Kidney epithelial cell (primary cell): ENCODE data around the gene RAB4A. TPM values are rescaled to one million over a fixed set of nuclear protein-coding genes. Genes with fewer than 3 reads are reported as not detected.

Experiments
- DNase-seq: peaks from one replicate; pipeline ENCODE4 v3.0.0-alpha.2; 2010; ENCODE audit warnings: low read depth
- H3K27me3 ChIP-seq: 2 replicates; pipeline ENCODE4 v1.6.0; 2011; ENCODE audit warnings: low read length; ENCODE audit not compliant: control insufficient read depth, insufficient read depth
- H3K36me3 ChIP-seq: 2 replicates; pipeline ENCODE4 v1.5.1; 2011; ENCODE audit warnings: low read length; ENCODE audit not compliant: control insufficient read depth, insufficient read depth
- H3K4me3 ChIP-seq: 2 replicates; pipeline ENCODE4 v1.5.1; 2011; ENCODE audit warnings: low read depth, mild to moderate bottlenecking, control low read depth, low read length
- total RNA-seq: library from RNA; depleted of rRNA; stranded (reverse); fragments of >200 nt; gene quantifications from 2 replicates; pipeline ENCODE4 v1.2.3, GENCODE V29; 2015
- TF ChIP-seq, protein P1 (sequence below): IDR thresholded peaks from 2 replicates; pipeline ENCODE4 v1.5.1; 2011; ENCODE audit warnings: mild to moderate bottlenecking, moderate library complexity, low read length, control low read depth, inconsistent platforms; ENCODE audit not compliant: insufficient read depth, poor library complexity, severe bottlenecking

RAB4A gene
- total RNA-seq, 1 donor from 2014 or later = 53.9 TPM

GRCh38 chr1:229238674-229239415, 32.1 kb upstream of the RAB4A start:
- no peak for DNase-seq
- TF ChIP-seq, protein P1, sequence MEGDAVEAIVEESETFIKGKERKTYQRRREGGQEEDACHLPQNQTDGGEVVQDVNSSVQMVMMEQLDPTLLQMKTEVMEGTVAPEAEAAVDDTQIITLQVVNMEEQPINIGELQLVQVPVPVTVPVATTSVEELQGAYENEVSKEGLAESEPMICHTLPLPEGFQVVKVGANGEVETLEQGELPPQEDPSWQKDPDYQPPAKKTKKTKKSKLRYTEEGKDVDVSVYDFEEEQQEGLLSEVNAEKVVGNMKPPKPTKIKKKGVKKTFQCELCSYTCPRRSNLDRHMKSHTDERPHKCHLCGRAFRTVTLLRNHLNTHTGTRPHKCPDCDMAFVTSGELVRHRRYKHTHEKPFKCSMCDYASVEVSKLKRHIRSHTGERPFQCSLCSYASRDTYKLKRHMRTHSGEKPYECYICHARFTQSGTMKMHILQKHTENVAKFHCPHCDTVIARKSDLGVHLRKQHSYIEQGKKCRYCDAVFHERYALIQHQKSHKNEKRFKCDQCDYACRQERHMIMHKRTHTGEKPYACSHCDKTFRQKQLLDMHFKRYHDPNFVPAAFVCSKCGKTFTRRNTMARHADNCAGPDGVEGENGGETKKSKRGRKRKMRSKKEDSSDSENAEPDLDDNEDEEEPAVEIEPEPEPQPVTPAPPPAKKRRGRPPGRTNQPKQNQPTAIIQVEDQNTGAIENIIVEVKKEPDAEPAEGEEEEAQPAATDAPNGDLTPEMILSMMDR = no peak

GRCh38 chr1:229240532-229240931, 30.4 kb upstream of the RAB4A start:
- DNase-seq = no peak

More at GRCh38 chr1:229238674-229239415, 32.1 kb upstream of the RAB4A start:
- peaks cover 3% of the 10 kb centered on the region for H3K27me3 ChIP-seq
- no peaks in the 10 kb centered on the region for H3K36me3 ChIP-seq
- no peak overlapping the region for H3K4me3 ChIP-seq

DNA sequence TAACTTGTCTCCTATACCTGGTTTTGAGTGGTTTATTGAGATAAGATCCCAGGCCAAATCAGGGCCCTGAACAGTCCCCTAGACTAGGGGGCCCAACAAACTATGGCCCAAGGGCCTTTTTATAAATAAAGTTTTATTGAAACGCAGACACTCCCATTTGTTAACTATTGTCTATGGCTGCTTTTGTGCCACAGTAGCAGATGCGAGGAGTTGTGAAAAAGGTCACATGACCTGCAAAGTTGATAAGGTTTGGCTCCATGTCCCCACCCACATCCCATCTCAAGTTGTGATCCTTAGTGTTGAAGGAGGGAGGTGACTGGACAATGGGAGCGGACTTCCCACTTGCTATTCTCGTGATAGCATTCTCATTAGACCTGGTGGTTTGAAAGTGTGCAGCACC, 29.5 kb upstream of the RAB4A start:
- DNase-seq = no peak
- TF ChIP-seq, protein P1 = no peak
- Histone ChIP-seq H3K27me3 (peaks cover 3% of the 10 kb centered on the region), H3K36me3 (no peaks in the 10 kb centered on the region), H3K4me3 (no peak overlapping the region)

More at GRCh38 chr1:229240532-229240931, 30.4 kb upstream of the RAB4A start:
- peaks cover 3% of the 10 kb centered on the region for H3K27me3 ChIP-seq
- H3K4me3 ChIP-seq = no peak overlapping the region
- TF ChIP-seq, protein P1 = no peak
- H3K36me3 ChIP-seq = no peaks in the 10 kb centered on the region

DNA sequence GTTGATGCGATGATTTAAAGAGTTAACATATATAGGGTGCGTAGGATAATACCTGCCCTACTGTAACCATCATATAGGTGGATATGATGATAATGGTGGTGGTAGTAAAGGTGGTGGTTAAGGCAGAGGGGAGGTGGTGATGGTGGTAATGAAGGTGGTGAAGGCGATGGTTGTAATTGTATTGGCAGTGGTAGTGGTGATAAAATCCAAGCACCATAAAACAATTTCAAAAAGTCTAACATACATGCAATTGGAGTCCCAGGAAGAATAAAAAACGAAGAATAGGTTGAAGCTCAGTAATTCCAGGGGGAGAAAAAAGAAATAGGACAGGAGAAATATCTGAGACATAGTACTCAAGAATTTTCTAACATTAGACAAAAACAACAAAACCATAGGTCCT, 27.3 kb upstream of the RAB4A start:
- Histone ChIP-seq H3K4me3 (no peak overlapping the region), H3K36me3 (no peaks in the 10 kb centered on the region), H3K27me3 (peaks cover 3% of the 10 kb centered on the region)
- DNase-seq = no peak
- TF ChIP-seq, protein P1 = no peak

- peaks cover 3% of the 10 kb centered on the region for H3K27me3 ChIP-seq
- H3K36me3 ChIP-seq = no peaks in the 10 kb centered on the region
- TF ChIP-seq, protein P1 = no peak
- DNase-seq = no peak
- no peak overlapping the region for H3K4me3 ChIP-seq
Observed at GRCh38 chr1:229244091-229244490, 26.8 kb upstream of the RAB4A start.

DNA sequence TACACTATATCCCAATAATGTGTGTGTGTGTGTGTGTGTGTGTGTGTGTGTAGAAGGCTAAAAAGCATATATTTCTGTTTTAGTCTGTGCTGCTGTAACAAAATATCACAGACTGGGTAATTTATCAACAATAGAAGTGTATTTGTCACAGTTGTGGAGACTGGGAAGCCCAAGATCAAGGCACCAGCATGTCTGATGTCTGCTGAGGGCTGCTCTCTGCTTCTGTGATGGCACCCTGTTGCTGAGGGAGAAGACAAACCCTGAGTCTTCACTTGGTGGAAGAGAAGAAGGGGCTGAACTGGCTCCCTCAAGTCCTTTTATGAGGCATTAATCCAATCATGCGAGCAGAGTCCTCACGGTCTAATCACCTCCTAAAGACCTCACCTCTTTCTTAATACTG, 23.0 kb upstream of the RAB4A start:
- DNase-seq = no peak
- TF ChIP-seq, protein P1 = no peak
- peaks cover 2% of the 10 kb centered on the region for H3K27me3 ChIP-seq
- H3K36me3 ChIP-seq = no peaks in the 10 kb centered on the region
- no peak overlapping the region for H3K4me3 ChIP-seq
